Nephron (organoid): ENCODE results near the gene SH3RF1.
A peak's percentile ranks its signal among the peaks of the same experiment; 100 is the strongest.

Source experiments
- H3K27ac Mint-ChIP-seq, 3 experiments: 2 replicates each; pipeline ENCODE4 v1.8.0; 2020; ENCODE audit warnings: mixed read lengths in 3 of 3, mild to moderate bottlenecking in 2 of 3, moderate library complexity in 1 of 3
- H3K27me3 Mint-ChIP-seq: 2 replicates; pipeline ENCODE4 v1.8.0; 2021; ENCODE audit warnings: low read depth, mild to moderate bottlenecking, moderate library complexity, mixed read lengths
- H3K36me3 Mint-ChIP-seq: 2 replicates; pipeline ENCODE4 v1.8.0; 2020; ENCODE audit warnings: low read depth, mixed read lengths
- H3K4me1 Mint-ChIP-seq: 2 replicates; pipeline ENCODE4 v1.8.0; 2020; ENCODE audit warnings: mixed read lengths
- H3K4me3 Mint-ChIP-seq, 3 experiments: 2 replicates each; pipeline ENCODE4 v1.8.0; 2020; ENCODE audit warnings: mild to moderate bottlenecking in 3 of 3, mixed read lengths in 3 of 3, moderate library complexity in 2 of 3
- H3K9me3 Mint-ChIP-seq: 2 replicates; pipeline ENCODE4 v1.8.0; 2020; ENCODE audit warnings: mixed read lengths
- TF ChIP-seq, protein P1 (sequence below), 3 experiments: fragments of 200-600 bp; sonication (generic); IDR thresholded peaks; one replicate each; pipeline ENCODE4 v1.5.0; 2021; ENCODE audit warnings: antibody characterized with exemption in 3 of 3; ENCODE audit not compliant: unreplicated experiment in 3 of 3

SH3RF1 gene

DNA sequence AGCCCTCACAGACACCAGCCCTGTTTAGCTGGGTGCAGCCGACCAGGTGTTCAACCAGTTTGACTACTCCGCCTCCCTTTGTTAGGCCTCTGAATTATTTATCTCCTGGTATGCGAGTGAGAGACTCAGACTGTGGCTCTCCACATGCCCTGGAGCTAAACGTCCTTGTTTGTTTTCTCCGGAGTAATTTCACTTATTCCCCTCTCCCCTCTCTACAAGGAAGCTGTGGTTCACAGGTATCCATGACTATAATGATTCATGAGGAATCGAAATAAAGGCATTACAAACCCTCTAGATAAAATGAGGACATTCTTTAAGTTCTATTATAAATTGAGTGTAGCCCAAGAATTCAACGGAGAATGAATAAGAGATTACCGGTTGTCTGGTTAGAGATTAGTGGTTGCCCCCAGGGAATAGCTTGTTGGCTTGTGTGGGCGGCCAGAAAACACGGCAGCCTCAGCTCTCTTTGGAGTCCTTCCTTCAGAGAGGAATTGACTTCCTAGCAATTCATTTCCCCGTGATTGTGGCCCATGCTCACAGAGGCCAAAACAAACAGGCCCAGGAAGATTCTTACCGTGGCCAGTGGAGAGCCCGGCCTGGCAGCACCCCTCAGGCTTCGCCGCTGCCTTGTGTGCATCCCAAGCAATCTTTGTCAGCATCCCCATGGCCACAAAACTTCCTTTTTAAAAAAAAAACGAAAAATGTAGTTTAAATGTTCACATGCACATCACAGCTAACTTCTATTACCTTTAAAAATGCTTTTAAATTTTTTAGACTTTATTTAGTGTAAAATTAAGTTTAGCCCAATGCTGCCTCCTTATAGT lies 200.5 kb downstream of the SH3RF1 start:
- H3K9me3 Mint-ChIP-seq = no peaks in the 10 kb centered on the region
- peaks cover 47% of the 10 kb centered on the region for H3K4me1 Mint-ChIP-seq
- H3K27me3 Mint-ChIP-seq = no peaks in the 10 kb centered on the region
- TF ChIP-seq, protein P1, sequence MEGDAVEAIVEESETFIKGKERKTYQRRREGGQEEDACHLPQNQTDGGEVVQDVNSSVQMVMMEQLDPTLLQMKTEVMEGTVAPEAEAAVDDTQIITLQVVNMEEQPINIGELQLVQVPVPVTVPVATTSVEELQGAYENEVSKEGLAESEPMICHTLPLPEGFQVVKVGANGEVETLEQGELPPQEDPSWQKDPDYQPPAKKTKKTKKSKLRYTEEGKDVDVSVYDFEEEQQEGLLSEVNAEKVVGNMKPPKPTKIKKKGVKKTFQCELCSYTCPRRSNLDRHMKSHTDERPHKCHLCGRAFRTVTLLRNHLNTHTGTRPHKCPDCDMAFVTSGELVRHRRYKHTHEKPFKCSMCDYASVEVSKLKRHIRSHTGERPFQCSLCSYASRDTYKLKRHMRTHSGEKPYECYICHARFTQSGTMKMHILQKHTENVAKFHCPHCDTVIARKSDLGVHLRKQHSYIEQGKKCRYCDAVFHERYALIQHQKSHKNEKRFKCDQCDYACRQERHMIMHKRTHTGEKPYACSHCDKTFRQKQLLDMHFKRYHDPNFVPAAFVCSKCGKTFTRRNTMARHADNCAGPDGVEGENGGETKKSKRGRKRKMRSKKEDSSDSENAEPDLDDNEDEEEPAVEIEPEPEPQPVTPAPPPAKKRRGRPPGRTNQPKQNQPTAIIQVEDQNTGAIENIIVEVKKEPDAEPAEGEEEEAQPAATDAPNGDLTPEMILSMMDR (IDR thresholded peaks at IDR 0.05; ENCODE audit: unreplicated experiment in 3 of 3) = no peak
- H3K27ac Mint-ChIP-seq = peak overlapping the region; percentile 83 to 95 (median 88)
- H3K36me3 Mint-ChIP-seq = no peaks in the 10 kb centered on the region
- no peak overlapping the region for H3K4me3 Mint-ChIP-seq

DNA sequence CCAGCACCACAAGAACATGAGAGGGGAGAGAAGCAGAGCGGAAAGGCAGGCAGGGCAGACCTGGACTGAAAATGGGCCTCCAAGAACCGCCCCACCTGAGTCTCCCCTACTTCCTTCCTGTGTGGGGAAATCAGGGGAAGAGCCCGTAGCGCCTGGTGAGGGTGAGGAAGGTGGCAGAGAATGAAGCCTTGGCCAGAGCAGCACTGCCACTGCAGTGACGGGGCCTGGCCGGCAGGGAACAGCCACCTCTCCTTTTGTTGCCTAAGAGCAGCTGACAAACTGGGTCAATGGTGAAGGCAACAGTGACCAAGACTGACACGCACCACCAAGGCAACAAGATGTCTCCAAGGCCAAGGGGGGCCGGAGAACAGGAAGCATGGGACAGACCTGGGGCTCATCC lies 202.3 kb downstream of the SH3RF1 start:
- Mint-ChIP-seq H3K4me3 (no peak overlapping the region), H3K36me3 (no peaks in the 10 kb centered on the region), H3K27ac (peak overlapping the region; percentile 56 to 88 (median 63)), H3K4me1 (peaks cover 51% of the 10 kb centered on the region), H3K27me3 (no peaks in the 10 kb centered on the region), H3K9me3 (no peaks in the 10 kb centered on the region)
- TF ChIP-seq, protein P1 (IDR thresholded peaks at IDR 0.05; ENCODE audit: unreplicated experiment in 3 of 3) = no peak

DNA sequence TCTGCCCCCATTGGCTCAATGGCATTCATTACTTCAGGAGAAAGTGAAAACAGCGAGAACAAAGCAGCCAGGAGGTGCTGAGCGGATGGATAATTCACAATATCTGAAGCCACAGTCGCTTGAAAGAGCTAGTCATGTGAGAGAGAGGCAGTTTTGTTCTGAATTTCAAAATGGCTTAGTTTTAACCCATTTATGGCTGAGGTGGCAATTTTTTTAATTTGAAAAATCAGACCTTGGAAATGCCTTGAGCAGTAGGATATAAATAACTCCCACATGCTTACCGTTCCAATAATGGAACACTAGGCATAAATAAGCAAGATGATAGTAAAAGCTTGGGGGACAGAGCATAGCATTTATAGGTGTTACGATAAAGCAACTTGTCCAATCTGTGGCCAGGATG lies 203.8 kb downstream of the SH3RF1 start:
- no peaks in the 10 kb centered on the region for H3K27me3 Mint-ChIP-seq
- H3K27ac Mint-ChIP-seq = peak overlapping the region; percentile 2 to 28 (median 20)
- H3K4me3 Mint-ChIP-seq = no peak overlapping the region
- TF ChIP-seq, protein P1 (IDR thresholded peaks at IDR 0.05; ENCODE audit: unreplicated experiment in 3 of 3) = no peak
- no peaks in the 10 kb centered on the region for H3K36me3 Mint-ChIP-seq
- H3K9me3 Mint-ChIP-seq = no peaks in the 10 kb centered on the region
- H3K4me1 Mint-ChIP-seq = peaks cover 48% of the 10 kb centered on the region

DNA sequence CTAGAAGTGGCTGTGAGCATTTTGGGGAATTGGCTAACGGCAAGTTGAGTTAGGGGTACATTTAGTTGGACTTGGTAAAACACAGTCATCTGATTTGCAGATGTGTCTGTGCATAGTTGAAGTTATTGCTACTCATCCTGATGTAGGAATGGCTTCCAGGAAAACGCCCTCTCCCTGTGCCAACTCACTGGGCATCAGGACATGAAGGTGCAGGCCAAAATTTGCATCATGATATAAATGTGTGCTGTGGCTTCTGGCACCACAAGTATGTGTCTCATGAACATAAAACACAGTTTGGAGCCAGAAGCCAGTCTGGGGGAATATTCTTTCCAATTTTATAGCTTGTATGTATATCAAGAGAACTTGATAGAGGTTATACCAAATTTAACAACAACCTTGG lies 206.5 kb downstream of the SH3RF1 start:
- Mint-ChIP-seq H3K4me3 (no peak overlapping the region), H3K27me3 (peaks cover 3% of the 10 kb centered on the region), H3K4me1 (peaks cover 46% of the 10 kb centered on the region), H3K27ac (peak overlapping the region; percentile 46 to 95 (median 85)), H3K9me3 (no peaks in the 10 kb centered on the region), H3K36me3 (no peaks in the 10 kb centered on the region)
- TF ChIP-seq, protein P1 (IDR thresholded peaks at IDR 0.05; ENCODE audit: unreplicated experiment in 3 of 3) = no peak

DNA sequence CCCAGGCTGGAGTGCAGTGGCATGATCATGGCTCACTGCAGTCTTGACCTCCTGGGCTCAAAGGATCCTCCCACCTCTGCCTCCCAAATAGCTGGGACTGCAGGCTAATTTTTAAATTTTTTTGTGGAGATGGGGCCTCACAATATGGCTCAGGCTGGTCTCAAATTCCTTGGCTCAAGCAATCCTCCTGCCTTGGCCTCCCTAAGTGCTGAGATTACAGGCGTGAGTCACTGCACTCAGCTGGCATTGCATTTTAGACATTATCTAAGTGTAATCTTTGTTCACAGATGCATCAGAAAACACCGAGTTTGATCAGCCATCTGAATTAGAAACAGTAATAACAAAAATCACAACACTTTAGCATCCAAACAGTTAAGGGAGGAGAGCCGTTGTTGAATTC lies 207.3 kb downstream of the SH3RF1 start:
- H3K27ac Mint-ChIP-seq = peak overlapping the region; percentile 85 to 95 (median 92)
- H3K4me3 Mint-ChIP-seq = no peak overlapping the region
- no peaks in the 10 kb centered on the region for H3K36me3 Mint-ChIP-seq
- TF ChIP-seq, protein P1 (IDR thresholded peaks at IDR 0.05; ENCODE audit: unreplicated experiment in 3 of 3) = no peak
- H3K27me3 Mint-ChIP-seq = peaks cover 3% of the 10 kb centered on the region
- H3K4me1 Mint-ChIP-seq = peaks cover 43% of the 10 kb centered on the region
- H3K9me3 Mint-ChIP-seq = no peaks in the 10 kb centered on the region

DNA sequence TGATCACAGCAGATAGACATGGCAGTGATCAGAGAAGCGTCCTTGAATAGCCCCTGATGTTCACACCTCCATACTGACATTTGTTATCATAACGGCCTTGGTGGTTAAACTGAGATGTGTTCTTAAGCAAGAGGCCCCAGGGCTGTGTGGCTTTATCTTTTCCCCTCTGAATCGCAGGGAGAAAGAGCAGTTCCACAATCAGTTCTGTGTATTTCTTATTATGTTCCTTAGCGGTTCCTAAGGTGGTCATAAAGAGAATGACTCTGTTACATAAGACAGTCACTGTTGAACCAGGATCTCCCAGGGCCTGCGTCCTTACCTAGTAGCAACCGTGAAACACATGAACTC lies 207.9 kb downstream of the SH3RF1 start:
- H3K9me3 Mint-ChIP-seq = no peaks in the 10 kb centered on the region
- no peaks in the 10 kb centered on the region for H3K36me3 Mint-ChIP-seq
- H3K27ac Mint-ChIP-seq = peak overlapping the region; percentile 85 to 95 (median 92)
- peaks cover 3% of the 10 kb centered on the region for H3K27me3 Mint-ChIP-seq
- TF ChIP-seq, protein P1 (IDR thresholded peaks at IDR 0.05; ENCODE audit: unreplicated experiment in 3 of 3) = no peak
- H3K4me1 Mint-ChIP-seq = peaks cover 38% of the 10 kb centered on the region
- peak overlapping the region in 1 of 3 experiments; percentile 51 for H3K4me3 Mint-ChIP-seq
